ENCODE data around the gene COX7B. TPM values are rescaled to one million over a fixed set of nuclear protein-coding genes. Genes with fewer than 3 reads are reported as not detected.

Gene COX7B
- total and polyA plus RNA-seq, 10 of the 15 experiments (the other 5 are each of a cell fraction or from before 2014, with no cell fraction given) = 331 to 2,070 (median 987) TPM

DNA sequence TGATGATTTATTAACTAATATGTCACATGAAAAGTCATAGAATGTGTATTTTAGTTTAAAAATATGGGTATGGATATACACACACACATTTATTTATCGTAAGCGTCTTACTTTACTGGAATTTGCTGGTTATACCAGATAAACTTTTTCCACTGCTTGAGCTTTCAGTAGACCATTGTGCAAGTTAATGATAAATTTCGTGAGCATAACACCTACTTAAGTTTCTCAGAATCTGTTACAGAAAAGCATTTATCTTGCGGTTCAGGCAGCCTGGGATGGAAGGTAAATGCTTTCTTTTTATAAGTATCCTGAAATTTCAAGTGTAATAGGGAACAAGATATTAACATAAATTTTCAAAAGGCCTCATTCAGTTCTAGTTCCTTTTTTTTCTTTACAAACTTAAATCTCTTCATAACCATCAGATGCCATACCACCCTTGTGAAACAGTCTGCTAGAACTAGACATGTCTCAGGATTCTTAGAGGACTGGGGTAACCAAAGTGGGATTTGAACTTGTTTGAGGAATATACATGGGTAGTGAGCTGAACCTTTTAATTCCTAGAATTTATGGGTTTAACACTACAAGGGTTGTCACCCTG lies 38.9 kb downstream of the COX7B start:
- ChIA-PET SMC1A (ENCODE audit: uncharacterized antibody, unreplicated experiment) (no interaction called here), POLR2A (no interaction called here), CTCF (no interaction called here), RAD21 (ENCODE audit: unreplicated experiment) (no interaction called here)
- H3K4me3 ChIP-seq = no peak overlapping the region
- H3K36me3 ChIP-seq (ENCODE audit: control insufficient read depth in 2 of 2, insufficient read depth in 2 of 2, low read length in 1 of 2) = no peaks in the 10 kb centered on the region
- no peaks in the 10 kb centered on the region for H3K79me2 ChIP-seq (ENCODE audit: control insufficient read depth, insufficient read depth, low read length)
- H4K20me1 ChIP-seq (ENCODE audit: control insufficient read depth, insufficient read depth) = no peaks in the 10 kb centered on the region
- 81% methylated on average over 4 of the region's 4 CpGs for WGBS (ENCODE audit: insufficient coverage, insufficient replicate concordance, low lambda C conversion rate, missing lambda C conversion rate)
- H3K4me2 ChIP-seq (ENCODE audit: control insufficient read depth, insufficient read depth) = no peak overlapping the region
- no peak overlapping the region for H2AFZ ChIP-seq (ENCODE audit: control insufficient read depth, low read depth, low read length)
- ATAC-seq = no peak
- H3K9ac ChIP-seq (ENCODE audit: control insufficient read depth, insufficient read depth, low read length) = no peak overlapping the region
- no TSS peak for BruUV-seq (replicated peaks)
- DNase-seq (ENCODE audit: low read depth, low spot score) = no peak
- H3K4me1 ChIP-seq (ENCODE audit: control insufficient read depth, insufficient read depth, low read length) = no peaks in the 10 kb centered on the region; the same call in 1 of the 2 replicates
- in situ Hi-C loops (cut with MboI) = no loop called here
- no peaks in the 10 kb centered on the region for H3K9me3 ChIP-seq (replicated peaks; ENCODE audit: control insufficient read depth, insufficient read depth, low read length)
- TF ChIP-seq YY1 (IDR thresholded peaks at IDR 0.05; ENCODE audit: low read depth, low read length) (no peak), ZSCAN29 (IDR thresholded peaks at IDR 0.05) (no peak), RUNX3 (IDR thresholded peaks at IDR 0.05; ENCODE audit: low read length) (no peak), USF2 (IDR thresholded peaks at IDR 0.05; ENCODE audit: borderline replicate concordance, low read depth, low read length) (no peak), CREM (IDR thresholded peaks at IDR 0.05; ENCODE audit: low read depth) (no peak), TCF7 (IDR thresholded peaks at IDR 0.05; ENCODE audit: borderline replicate concordance) (no peak), BCLAF1 (IDR thresholded peaks at IDR 0.05) (no peak), LARP7 (IDR thresholded peaks at IDR 0.05) (no peak), HDAC6 (IDR thresholded peaks at IDR 0.05; ENCODE audit: unreplicated experiment) (no peak), POLR2AphosphoS2 (IDR thresholded peaks at IDR 0.05; ENCODE audit: low read depth, low read length) (no peak), YBX1 (IDR thresholded peaks at IDR 0.05) (no peak), RELA (IDR thresholded peaks at IDR 0.05; ENCODE audit: borderline replicate concordance, partially characterized antibody) (no peak), PBX3 (IDR thresholded peaks at IDR 0.05; ENCODE audit: insufficient replicate concordance, low read depth, low read length) (no peak), MTA3 (IDR thresholded peaks at IDR 0.05; ENCODE audit: borderline replicate concordance, low read length) (no peak), TCF12 (IDR thresholded peaks at IDR 0.05; ENCODE audit: low read depth, low read length) (no peak)
- TF ChIP-seq, protein P1, sequence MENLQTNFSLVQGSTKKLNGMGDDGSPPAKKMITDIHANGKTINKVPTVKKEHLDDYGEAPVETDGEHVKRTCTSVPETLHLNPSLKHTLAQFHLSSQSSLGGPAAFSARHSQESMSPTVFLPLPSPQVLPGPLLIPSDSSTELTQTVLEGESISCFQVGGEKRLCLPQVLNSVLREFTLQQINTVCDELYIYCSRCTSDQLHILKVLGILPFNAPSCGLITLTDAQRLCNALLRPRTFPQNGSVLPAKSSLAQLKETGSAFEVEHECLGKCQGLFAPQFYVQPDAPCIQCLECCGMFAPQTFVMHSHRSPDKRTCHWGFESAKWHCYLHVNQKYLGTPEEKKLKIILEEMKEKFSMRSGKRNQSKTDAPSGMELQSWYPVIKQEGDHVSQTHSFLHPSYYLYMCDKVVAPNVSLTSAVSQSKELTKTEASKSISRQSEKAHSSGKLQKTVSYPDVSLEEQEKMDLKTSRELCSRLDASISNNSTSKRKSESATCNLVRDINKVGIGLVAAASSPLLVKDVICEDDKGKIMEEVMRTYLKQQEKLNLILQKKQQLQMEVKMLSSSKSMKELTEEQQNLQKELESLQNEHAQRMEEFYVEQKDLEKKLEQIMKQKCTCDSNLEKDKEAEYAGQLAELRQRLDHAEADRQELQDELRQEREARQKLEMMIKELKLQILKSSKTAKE (IDR thresholded peaks at IDR 0.05; ENCODE audit: low read depth, poor library complexity, severe bottlenecking) = no peak
- H3K27ac ChIP-seq (ENCODE audit: control insufficient read depth, insufficient read depth) = no peak overlapping the region
- intact Hi-C loops (cut with micrococcal nuclease; ENCODE audit: unreplicated experiment) = no loop called here
- H3K27me3 ChIP-seq (replicated peaks in 1 of 2; ENCODE audit: control insufficient read depth in 2 of 2, insufficient read depth in 2 of 2, low read length in 1 of 2) = no peaks in the 10 kb centered on the region
- FAIRE-seq = no peak

Data from GM12878 (cell line).